SU-DHL-6 (cell line): ENCODE results near the gene SEPTIN1.

Source experiments
- EZH2phosphoT487 ChIP-seq: fragments of 200-600 bp; sonication (generic), shearing (Covaris generic); conservative IDR thresholded peaks from 2 replicates; pipeline ENCODE4 v1.6.1; 2018; ENCODE audit warnings: mild to moderate bottlenecking, antibody characterized with exemption, low read length, moderate library complexity, mixed read lengths
- TF ChIP-seq, protein P1 (sequence below): fragments of 200-600 bp; sonication (generic); IDR thresholded peaks from one replicate; pipeline ENCODE4 v1.5.1; 2017; ENCODE audit warnings: antibody characterized with exemption, mild to moderate bottlenecking, low read length, moderate library complexity; ENCODE audit not compliant: insufficient read depth, poor library complexity, severe bottlenecking

DNA sequence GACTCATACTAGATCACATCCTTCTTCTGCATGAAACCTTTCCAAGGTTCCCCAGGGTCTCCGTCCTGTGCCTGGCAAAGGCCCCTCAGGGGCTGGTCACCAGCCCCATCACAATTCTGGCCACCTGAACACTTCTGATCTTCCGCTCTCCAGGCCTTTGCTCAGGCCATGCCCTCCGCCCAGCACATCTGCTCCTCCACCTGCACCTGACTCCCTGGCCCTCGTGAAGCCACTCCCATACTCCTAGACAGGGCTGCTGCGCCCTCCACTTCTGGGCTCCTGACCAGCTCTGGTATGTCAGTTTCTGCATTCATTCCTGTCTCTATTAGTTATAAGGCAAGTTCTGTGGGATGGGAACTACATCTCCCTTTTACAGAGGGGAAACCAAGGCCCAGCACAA lies 9.6 kb downstream of the SEPTIN1 start:
- TF ChIP-seq, protein P1, sequence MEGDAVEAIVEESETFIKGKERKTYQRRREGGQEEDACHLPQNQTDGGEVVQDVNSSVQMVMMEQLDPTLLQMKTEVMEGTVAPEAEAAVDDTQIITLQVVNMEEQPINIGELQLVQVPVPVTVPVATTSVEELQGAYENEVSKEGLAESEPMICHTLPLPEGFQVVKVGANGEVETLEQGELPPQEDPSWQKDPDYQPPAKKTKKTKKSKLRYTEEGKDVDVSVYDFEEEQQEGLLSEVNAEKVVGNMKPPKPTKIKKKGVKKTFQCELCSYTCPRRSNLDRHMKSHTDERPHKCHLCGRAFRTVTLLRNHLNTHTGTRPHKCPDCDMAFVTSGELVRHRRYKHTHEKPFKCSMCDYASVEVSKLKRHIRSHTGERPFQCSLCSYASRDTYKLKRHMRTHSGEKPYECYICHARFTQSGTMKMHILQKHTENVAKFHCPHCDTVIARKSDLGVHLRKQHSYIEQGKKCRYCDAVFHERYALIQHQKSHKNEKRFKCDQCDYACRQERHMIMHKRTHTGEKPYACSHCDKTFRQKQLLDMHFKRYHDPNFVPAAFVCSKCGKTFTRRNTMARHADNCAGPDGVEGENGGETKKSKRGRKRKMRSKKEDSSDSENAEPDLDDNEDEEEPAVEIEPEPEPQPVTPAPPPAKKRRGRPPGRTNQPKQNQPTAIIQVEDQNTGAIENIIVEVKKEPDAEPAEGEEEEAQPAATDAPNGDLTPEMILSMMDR: no peak
- no peak for TF ChIP-seq EZH2phosphoT487
